HepG2 (cell line): ENCODE measurements around the gene MFRP. TPM values are rescaled to one million over a fixed set of nuclear protein-coding genes. Genes with fewer than 3 reads are reported as not detected.

ENCODE experiments used
- ARNT2 ChIP-seq: sonication (generic); formaldehyde crosslinking; IDR thresholded peaks from 2 replicates; pipeline ENCODE4 v1.8.0; 2022; ENCODE audit warnings: mild to moderate bottlenecking, low read depth, missing genetic modification reagents, moderate library complexity
- ATF3 ChIP-seq: sonication (generic); formaldehyde crosslinking; IDR thresholded peaks from 2 replicates; pipeline ENCODE4 v1.4.0; 2020; ENCODE audit warnings: missing genetic modification reagents
- CERS6 ChIP-seq: sonication (generic); formaldehyde crosslinking; IDR thresholded peaks from 2 replicates; pipeline ENCODE4 v1.5.0; 2020; ENCODE audit warnings: missing genetic modification reagents
- FOXA3 ChIP-seq: IDR thresholded peaks from 2 replicates; pipeline ENCODE4 v1.6.1; 2016; ENCODE audit warnings: missing genetic modification reagents, missing compliant biosample characterization
- HMGXB3 ChIP-seq: sonication (generic); formaldehyde crosslinking; IDR thresholded peaks from 2 replicates; pipeline ENCODE4 v1.4.0; 2020; ENCODE audit warnings: missing genetic modification reagents, borderline replicate concordance
- HNF4A ChIP-seq: sonication (generic); formaldehyde crosslinking; IDR thresholded peaks from 2 replicates; pipeline ENCODE4 v1.4.0; 2020; ENCODE audit warnings: missing genetic modification reagents
- HNRNPK ChIP-seq: fragments of 200-400 bp; formaldehyde crosslinking; IDR thresholded peaks from 2 replicates; pipeline ENCODE4 v1.6.1; 2018; ENCODE audit warnings: low read length, low read depth, moderate library complexity, mild to moderate bottlenecking; ENCODE audit not compliant: poor library complexity, severe bottlenecking
- KLF6 ChIP-seq: IDR thresholded peaks from 2 replicates; pipeline ENCODE4 v1.8.0; 2016; ENCODE audit warnings: missing biosample characterization, missing genetic modification reagents
- MXI1 ChIP-seq: IDR thresholded peaks from 3 replicates; pipeline ENCODE4 v1.6.1; 2012; ENCODE audit warnings: low read depth, low read length, inconsistent platforms, borderline replicate concordance
- RFXAP ChIP-seq: sonication (generic); formaldehyde crosslinking; IDR thresholded peaks from 2 replicates; pipeline ENCODE4 v1.4.0; 2020; ENCODE audit warnings: missing genetic modification reagents, borderline replicate concordance
- SOX13 ChIP-seq, 3 experiments: fragments of 450-650 bp in 1 of 3; sonication (generic) in 1 of 3; formaldehyde crosslinking in 1 of 3; IDR thresholded peaks in 2 of 3; conservative IDR thresholded peaks in 1 of 3; 2 replicates each; pipeline versions ENCODE4 v1.5.0 to v1.6.1; 2016 to 2020; ENCODE audit warnings: antibody characterized with exemption in 1 of 3, mild to moderate bottlenecking in 1 of 3, missing compliant biosample characterization in 1 of 3, missing genetic modification reagents in 1 of 3, moderate library complexity in 1 of 3
- ZBTB4 ChIP-seq: sonication (generic); formaldehyde crosslinking; IDR thresholded peaks from 2 replicates; pipeline ENCODE4 v1.4.0; 2020; ENCODE audit warnings: missing genetic modification reagents, mild to moderate bottlenecking, borderline replicate concordance
- ZBTB7B ChIP-seq: sonication (generic); formaldehyde crosslinking; IDR thresholded peaks from 2 replicates; pipeline ENCODE4 v1.4.0; 2020; ENCODE audit warnings: missing genetic modification reagents
- ZNF282 ChIP-seq: fragments of 450-650 bp; IDR thresholded peaks from 2 replicates; pipeline ENCODE4 v1.6.1; 2018; ENCODE audit not compliant: partially characterized antibody
- ZNF292 ChIP-seq: sonication (generic); formaldehyde crosslinking; IDR thresholded peaks from 2 replicates; pipeline ENCODE4 v1.8.1; 2022; ENCODE audit warnings: mild to moderate bottlenecking, low read depth, missing genetic modification reagents, borderline replicate concordance
- ZNF317 ChIP-seq: sonication (generic); formaldehyde crosslinking; IDR thresholded peaks from 2 replicates; pipeline ENCODE4 v1.5.0; 2020; ENCODE audit warnings: mild to moderate bottlenecking, missing genetic modification reagents
- ZNF619 ChIP-seq: sonication (generic); formaldehyde crosslinking; IDR thresholded peaks from 2 replicates; pipeline ENCODE4 v1.4.0; 2020; ENCODE audit warnings: mild to moderate bottlenecking, missing genetic modification reagents
- ZNF768 ChIP-seq: sonication (generic); formaldehyde crosslinking; IDR thresholded peaks from 2 replicates; pipeline ENCODE4 v1.4.0; 2020; ENCODE audit warnings: missing genetic modification reagents
- ZNF775 ChIP-seq: sonication (generic); formaldehyde crosslinking; IDR thresholded peaks from 2 replicates; pipeline ENCODE4 v1.4.0; 2020; ENCODE audit warnings: missing genetic modification reagents, mild to moderate bottlenecking, moderate library complexity, borderline replicate concordance
- polyA plus RNA-seq, 8 experiments: library from polyadenylated mRNA; depleted of rRNA in 3 of 8; stranded (reverse) in 7 of 8; unstranded in 1 of 8; fragments of >200 nt; fragmentation: Illumina TruSeq in 4 of 8; extraction: Trizol in 4 of 8; gene quantifications; 2 replicates each; pipeline versions ENCODE4 v1.2.1 to v1.2.3, GENCODE V29; 2011 to 2016; ENCODE audit warnings: low read depth in 4 of 8, missing spikeins in 1 of 8, mixed read lengths in 1 of 8; ENCODE audit not compliant: insufficient read depth in 1 of 8
- total RNA-seq, 5 experiments: library from RNA; depleted of rRNA; stranded (reverse); fragments of >200 nt; fragmentation: Illumina TruSeq; extraction: Trizol; gene quantifications; 2 replicates each; pipeline ENCODE4 v1.2.3, GENCODE V29; 2016; ENCODE audit warnings: low read depth in 1 of 5

Gene MFRP
- total and polyA plus RNA-seq, 2 of the 13 experiments (the other 11 are each of a cell fraction or from before 2014, with no cell fraction given): not detected

- TF ChIP-seq MXI1: peak; percentile 56; the same call in 1 of the 3 replicates
- TF ChIP-seq ZNF775 (CRISPR knock-in tag): no peak
- no peak for TF ChIP-seq CERS6 (CRISPR knock-in tag)
- TF ChIP-seq SOX13 (IDR thresholded peaks at IDR 0.05): no peak
- peak in 1 of 2 experiments; percentile 56; a peak in 1 of 4 replicates for TF ChIP-seq SOX13 (CRISPR knock-in tag; conservative IDR thresholded peaks at IDR 0.05 in 1 of 2, IDR thresholded peaks at IDR 0.05 in 1 of 2)
- TF ChIP-seq ATF3 (CRISPR knock-in tag): peak; percentile 89
- TF ChIP-seq RFXAP: peak; percentile 78
- peak; percentile 82; the same call in 1 of the 2 replicates for TF ChIP-seq ZBTB7B (CRISPR knock-in tag)
- peak; percentile 15 for TF ChIP-seq HNRNPK
- TF ChIP-seq FOXA3 (CRISPR knock-in tag): peak; percentile 68
- no peak for TF ChIP-seq ZNF619 (CRISPR knock-in tag)
- TF ChIP-seq ZNF292 (CRISPR knock-in tag): 0 out of 2 replicates have a peak, but pooled peaks have one; percentile 30
- TF ChIP-seq HNF4A (CRISPR knock-in tag): peak; percentile 96
- 0 out of 2 replicates have a peak, but pooled peaks have one; percentile 37 for TF ChIP-seq ZNF317 (CRISPR knock-in tag)
- peak; percentile 61; the same call in 1 of the 2 replicates for TF ChIP-seq ZBTB4 (CRISPR knock-in tag)
- TF ChIP-seq ZNF768 (CRISPR knock-in tag): no peak
- TF ChIP-seq ARNT2: no peak; the same call in 1 of the 2 replicates
- TF ChIP-seq ZNF282: no peak
- peak; percentile 76; the same call in 1 of the 2 replicates for TF ChIP-seq KLF6
- peak; percentile 75; the same call in 1 of the 2 replicates for TF ChIP-seq HMGXB3 (CRISPR knock-in tag)
Measured at GRCh38 chr11:119368121-119369034, 21.9 kb upstream of the MFRP start (continued).
